Parathyroid adenoma (tissue), 2 donors: ENCODE data around the gene RNU6-8.
A peak's percentile ranks its signal among the peaks of the same experiment; 100 is the strongest.

Source experiments
- H2AFZ ChIP-seq: fragments of 300-600 bp; sonication (generic); one replicate; pipeline ENCODE4 v1.7.0; 2017; ENCODE audit warnings: antibody characterized with exemption, mild to moderate bottlenecking
- H3K27ac ChIP-seq: fragments of 300-600 bp; sonication (generic); one replicate; pipeline ENCODE4 v1.7.0; 2017
- H3K27me3 ChIP-seq: fragments of 300-600 bp; sonication (generic); one replicate; pipeline ENCODE4 v1.7.0; 2017; ENCODE audit warnings: low read length; ENCODE audit not compliant: control insufficient read depth, insufficient read depth
- H3K36me3 ChIP-seq: fragments of 300-600 bp; sonication (generic); one replicate; pipeline ENCODE4 v1.7.0; 2017; ENCODE audit warnings: low read length; ENCODE audit not compliant: control insufficient read depth, insufficient read depth
- H3K4me1 ChIP-seq: fragments of 300-600 bp; sonication (generic); one replicate; pipeline ENCODE4 v1.7.0; 2017; ENCODE audit warnings: control low read depth
- H3K4me2 ChIP-seq: fragments of 300-600 bp; sonication (generic); one replicate; pipeline ENCODE4 v1.7.0; 2017; ENCODE audit warnings: low read length
- H3K4me3 ChIP-seq: fragments of 300-600 bp; sonication (generic); one replicate; pipeline ENCODE4 v1.7.0; 2017; ENCODE audit warnings: low read depth, low read length
- H3K79me2 ChIP-seq: fragments of 300-600 bp; sonication (generic); one replicate; pipeline ENCODE4 v1.7.0; 2017; ENCODE audit warnings: control low read depth
- H3K9ac ChIP-seq: fragments of 300-600 bp; sonication (generic); one replicate; pipeline ENCODE4 v1.7.0; 2017; ENCODE audit warnings: mild to moderate bottlenecking
- H3K9me3 ChIP-seq: fragments of 300-600 bp; sonication (generic); one replicate; pipeline ENCODE4 v1.7.0; 2017; ENCODE audit warnings: low read length; ENCODE audit not compliant: control insufficient read depth
- TF ChIP-seq, protein P1 (sequence below): fragments of 300-600 bp; sonication (generic); IDR thresholded peaks from one replicate; pipeline ENCODE4 v1.7.0; 2017; ENCODE audit warnings: antibody characterized with exemption, mild to moderate bottlenecking
- donor health status: primary hyperparathyroidism.

RNU6-8 gene

DNA sequence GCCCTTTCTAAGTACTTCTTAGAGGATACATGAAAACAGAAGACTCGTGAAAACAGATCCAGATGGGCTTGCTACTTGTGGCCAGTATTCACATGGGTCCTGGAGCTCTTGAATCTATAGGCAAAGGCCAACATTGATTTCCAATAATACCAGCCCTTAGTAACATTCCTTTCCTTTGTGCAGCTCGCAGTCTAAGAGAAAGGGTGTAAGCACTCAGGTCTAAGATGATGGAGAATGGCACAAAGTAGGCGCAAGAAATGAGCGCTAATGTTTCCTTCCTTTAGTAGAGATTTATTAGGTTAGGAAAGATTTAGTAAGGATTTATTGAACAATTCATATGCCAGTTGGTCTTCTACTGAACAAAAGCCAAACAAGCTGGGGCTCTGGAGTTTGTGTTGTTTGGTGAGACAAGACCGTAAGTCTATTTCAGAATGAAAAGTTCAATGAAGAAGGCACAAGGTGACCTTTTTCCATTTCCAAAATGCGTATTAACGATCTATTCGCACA is 525 bp downstream of the RNU6-8 start:
- H3K36me3 ChIP-seq = no peaks in the 10 kb centered on the region
- no peaks in the 10 kb centered on the region for H3K9me3 ChIP-seq
- H3K79me2 ChIP-seq = no peaks in the 10 kb centered on the region
- peaks cover 8% of the 10 kb centered on the region for H3K4me1 ChIP-seq
- no peaks in the 10 kb centered on the region for H3K27me3 ChIP-seq
- no peak overlapping the region for H3K9ac ChIP-seq
- H3K4me2 ChIP-seq = peak overlapping the region; percentile 51
- peak overlapping the region; percentile 80 for H3K4me3 ChIP-seq
- TF ChIP-seq, protein P1, sequence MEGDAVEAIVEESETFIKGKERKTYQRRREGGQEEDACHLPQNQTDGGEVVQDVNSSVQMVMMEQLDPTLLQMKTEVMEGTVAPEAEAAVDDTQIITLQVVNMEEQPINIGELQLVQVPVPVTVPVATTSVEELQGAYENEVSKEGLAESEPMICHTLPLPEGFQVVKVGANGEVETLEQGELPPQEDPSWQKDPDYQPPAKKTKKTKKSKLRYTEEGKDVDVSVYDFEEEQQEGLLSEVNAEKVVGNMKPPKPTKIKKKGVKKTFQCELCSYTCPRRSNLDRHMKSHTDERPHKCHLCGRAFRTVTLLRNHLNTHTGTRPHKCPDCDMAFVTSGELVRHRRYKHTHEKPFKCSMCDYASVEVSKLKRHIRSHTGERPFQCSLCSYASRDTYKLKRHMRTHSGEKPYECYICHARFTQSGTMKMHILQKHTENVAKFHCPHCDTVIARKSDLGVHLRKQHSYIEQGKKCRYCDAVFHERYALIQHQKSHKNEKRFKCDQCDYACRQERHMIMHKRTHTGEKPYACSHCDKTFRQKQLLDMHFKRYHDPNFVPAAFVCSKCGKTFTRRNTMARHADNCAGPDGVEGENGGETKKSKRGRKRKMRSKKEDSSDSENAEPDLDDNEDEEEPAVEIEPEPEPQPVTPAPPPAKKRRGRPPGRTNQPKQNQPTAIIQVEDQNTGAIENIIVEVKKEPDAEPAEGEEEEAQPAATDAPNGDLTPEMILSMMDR = no peak
- peak overlapping the region; percentile 92 for H3K27ac ChIP-seq
- peak overlapping the region; percentile 93 for H2AFZ ChIP-seq

DNA sequence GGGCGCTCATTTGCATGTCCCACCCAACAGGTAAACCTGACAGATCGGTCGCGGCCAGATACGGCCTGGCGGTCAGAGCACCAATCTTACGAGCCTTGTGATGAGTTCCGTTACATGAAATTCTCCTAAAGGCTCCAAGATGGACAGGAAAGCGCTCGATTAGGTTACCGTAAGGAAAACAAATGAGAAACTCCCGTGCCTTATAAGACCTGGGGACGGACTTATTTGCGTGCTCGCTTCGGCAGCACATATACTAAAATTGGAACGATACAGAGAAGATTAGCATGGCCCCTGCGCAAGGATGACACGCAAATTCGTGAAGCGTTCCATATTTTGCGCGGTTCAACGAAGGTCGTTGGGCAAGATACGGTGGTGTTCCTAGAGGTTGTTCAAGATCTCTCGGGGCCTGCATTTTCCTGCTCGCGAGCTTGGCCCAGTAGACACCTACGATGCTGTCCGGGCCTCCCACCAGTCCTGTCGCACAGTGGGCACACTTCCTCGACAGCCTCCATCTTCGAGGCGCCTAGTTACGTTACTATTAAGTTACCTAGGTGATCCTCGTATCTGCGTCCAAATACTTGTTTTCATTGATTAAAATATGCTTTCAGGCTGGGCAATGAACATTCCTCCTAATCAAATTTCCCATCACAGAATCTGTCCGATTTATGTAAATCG is 1.1 kb downstream of the RNU6-8 start, which contains the start of gene RNU6-7:
RNU6-7 (plus strand) TSS at position 230 of the 675 bp plus-strand sequence.
- H3K27me3 ChIP-seq = no peaks in the 10 kb centered on the region
- peaks cover 8% of the 10 kb centered on the region for H3K4me1 ChIP-seq
- TF ChIP-seq, protein P1 = no peak
- H3K4me2 ChIP-seq = peak within 1 kb of the TSS; percentile 51
- peak within 1 kb of the TSS; percentile 80 for H3K4me3 ChIP-seq
- no peaks in the 10 kb centered on the region for H3K79me2 ChIP-seq
- H3K27ac ChIP-seq = peak within 1 kb of the TSS; percentile 92
- peak within 1 kb of the TSS; percentile 93 for H2AFZ ChIP-seq
- H3K36me3 ChIP-seq = no peaks in the 10 kb centered on the region
- no peaks in the 10 kb centered on the region for H3K9me3 ChIP-seq
- H3K9ac ChIP-seq = peak within 1 kb of the TSS; percentile 2

DNA sequence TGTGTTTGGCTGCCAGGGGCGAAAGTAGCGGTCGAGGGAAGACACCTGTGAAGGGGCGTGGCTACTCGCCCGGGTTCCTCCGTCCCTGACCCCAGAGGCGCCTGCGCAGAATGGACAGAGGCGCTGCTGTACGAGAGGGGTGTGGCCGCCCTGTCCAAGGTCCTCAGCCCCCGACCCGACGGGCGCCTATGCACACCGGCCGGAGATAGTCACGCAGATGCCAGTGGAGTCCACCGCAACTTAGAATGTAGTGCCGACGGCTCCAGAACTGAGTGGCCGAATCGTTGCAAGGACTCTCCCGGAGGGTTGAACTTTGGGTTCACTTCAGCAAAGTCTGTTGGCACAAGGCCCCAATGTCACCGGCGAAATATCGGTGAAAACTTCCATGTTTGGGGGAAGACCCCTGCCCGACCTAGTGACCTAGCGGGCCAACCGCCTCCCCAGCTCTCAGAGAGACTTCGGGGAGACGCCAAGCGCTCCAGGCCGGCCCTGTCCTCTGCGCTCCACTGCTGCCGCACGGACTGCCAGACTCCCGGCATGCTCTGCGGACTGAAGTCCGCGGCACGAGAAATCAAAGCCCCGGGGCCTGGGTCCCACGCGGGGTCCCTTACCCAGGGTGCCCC is 1.8 kb downstream of the RNU6-8 start:
- Histone ChIP-seq H3K27ac (peak overlapping the region; percentile 92), H3K4me1 (peaks cover 5% of the 10 kb centered on the region), H3K4me3 (peak overlapping the region; percentile 73), H3K9ac (peak overlapping the region; percentile 2), H3K4me2 (peak overlapping the region; percentile 51), H2AFZ (peak overlapping the region; percentile 93), H3K36me3 (no peaks in the 10 kb centered on the region), H3K27me3 (no peaks in the 10 kb centered on the region), H3K79me2 (no peaks in the 10 kb centered on the region), H3K9me3 (no peaks in the 10 kb centered on the region)
- TF ChIP-seq, protein P1 = no peak

DNA sequence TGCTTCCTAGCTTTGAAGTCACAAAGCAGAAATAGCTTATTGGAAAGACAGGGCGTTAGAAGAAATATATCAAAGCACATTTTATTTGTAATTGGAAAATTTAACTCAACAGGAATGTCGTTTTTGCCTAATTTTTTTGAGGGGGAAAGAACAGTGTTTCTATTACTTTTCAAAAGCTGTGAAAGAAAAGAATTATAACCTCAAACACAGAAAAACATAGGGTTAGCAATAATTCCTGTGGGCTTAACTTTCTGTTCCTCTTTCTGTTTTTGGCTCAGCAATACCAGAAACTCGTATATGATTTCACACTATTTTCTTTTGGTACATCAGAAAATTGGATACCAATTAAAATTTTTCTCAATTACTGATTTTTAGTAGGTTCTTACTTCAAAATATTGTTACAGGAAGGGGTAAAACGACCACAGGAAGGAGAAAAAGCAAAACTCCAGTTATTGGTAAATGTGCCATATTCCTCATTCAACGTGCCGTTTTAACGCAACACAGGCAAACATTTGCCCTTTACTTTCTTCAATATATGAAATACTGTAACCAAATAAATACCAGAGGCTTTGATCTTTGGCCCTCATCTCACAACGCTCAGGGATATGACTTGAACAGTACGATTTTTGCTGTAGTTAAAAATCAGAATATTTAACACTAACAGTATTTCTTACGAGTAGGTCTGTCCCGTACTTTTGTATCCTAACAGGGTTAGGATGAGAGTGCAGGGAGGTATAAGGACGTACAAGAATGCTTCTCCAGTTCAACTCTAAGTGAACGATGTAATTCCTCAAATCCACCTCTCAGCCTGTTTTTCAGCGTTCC is 2.5 kb downstream of the RNU6-8 start:
- H3K9me3 ChIP-seq = no peaks in the 10 kb centered on the region
- H3K79me2 ChIP-seq = no peaks in the 10 kb centered on the region
- TF ChIP-seq, protein P1 = no peak
- no peaks in the 10 kb centered on the region for H3K27me3 ChIP-seq
- H3K9ac ChIP-seq = no peak overlapping the region
- peak overlapping the region; percentile 73 for H3K4me3 ChIP-seq
- peak overlapping the region; percentile 51 for H3K4me2 ChIP-seq
- H2AFZ ChIP-seq = peak overlapping the region; percentile 93
- no peaks in the 10 kb centered on the region for H3K36me3 ChIP-seq
- H3K4me1 ChIP-seq = peaks cover 5% of the 10 kb centered on the region
- peak overlapping the region; percentile 92 for H3K27ac ChIP-seq
